Activated CD4-positive, alpha-beta T cell treated with anti-CD3 and anti-CD28 coated beads for 4 hours (primary cell): ENCODE results near the gene FOXJ3.

Experiments used
- DNase-seq, 2 donors: peaks; one replicate each; pipeline ENCODE4 v3.0.0-alpha.2; 2020

FOXJ3 gene

DNA sequence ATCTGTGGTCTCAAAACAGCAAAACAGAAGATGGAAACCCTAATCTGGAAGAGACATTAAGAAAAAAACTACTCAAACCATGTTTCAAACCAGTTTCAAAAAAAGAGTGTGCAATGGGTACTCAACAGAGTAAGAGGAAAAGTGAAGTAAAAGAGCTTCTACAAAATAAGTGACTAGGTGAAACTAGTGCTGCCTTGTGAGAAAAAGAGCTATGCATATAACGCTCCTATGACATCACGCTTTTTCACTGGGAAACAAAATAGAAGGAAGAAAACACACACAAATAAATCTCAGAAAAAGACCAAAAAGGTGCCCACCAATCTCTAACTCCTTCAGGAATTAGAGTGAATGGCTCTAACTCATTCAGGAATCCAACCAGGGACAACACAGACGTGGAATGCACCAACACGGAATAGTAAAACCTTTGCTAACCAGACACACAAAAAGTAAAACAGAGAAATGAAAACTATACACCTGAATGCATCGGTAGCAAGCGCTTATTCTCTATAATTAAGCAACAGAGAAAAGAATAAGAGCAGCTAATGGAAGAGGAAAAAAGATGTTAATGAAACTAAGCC, 1.3 kb downstream of the FOXJ3 start:
- no peak for DNase-seq

DNA sequence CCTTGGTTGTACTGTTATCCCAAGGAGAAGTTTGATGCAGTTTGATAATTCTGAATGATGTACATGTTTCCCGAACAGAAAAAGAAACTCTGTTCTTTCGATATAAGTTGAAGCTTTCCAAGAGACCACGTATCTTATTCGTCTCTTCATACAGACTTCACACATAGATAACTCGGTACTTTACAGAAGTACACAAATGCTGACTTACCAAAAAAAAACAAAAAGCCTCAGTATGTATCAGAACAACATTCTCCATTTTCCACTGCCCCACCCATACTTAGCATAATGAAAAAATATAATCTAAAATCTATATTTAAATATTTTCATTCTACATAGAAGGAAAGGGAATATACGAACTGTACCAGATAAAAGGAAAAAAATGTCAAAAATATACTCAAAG, 2.2 kb downstream of the FOXJ3 start:
- DNase-seq = no peak

DNA sequence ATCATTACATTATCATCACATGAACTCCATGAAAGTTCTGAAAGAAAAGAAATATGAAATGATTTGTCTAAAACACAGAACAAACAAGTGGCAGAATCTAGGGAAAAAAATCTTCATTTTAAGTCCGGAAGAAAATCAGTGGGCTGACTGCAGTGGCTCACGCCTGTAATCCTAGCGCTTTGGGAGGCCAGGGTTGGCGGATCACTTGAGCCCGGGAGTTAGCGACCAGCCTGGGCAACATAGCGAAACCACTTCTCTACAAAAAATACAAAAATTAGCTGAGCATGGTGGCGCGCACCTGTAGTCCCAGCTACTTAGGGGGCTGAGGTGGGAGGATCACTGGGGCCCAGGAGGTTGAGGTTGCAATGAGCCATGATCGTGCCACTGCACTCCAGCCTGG, 4.8 kb downstream of the FOXJ3 start:
- no peak for DNase-seq

DNA sequence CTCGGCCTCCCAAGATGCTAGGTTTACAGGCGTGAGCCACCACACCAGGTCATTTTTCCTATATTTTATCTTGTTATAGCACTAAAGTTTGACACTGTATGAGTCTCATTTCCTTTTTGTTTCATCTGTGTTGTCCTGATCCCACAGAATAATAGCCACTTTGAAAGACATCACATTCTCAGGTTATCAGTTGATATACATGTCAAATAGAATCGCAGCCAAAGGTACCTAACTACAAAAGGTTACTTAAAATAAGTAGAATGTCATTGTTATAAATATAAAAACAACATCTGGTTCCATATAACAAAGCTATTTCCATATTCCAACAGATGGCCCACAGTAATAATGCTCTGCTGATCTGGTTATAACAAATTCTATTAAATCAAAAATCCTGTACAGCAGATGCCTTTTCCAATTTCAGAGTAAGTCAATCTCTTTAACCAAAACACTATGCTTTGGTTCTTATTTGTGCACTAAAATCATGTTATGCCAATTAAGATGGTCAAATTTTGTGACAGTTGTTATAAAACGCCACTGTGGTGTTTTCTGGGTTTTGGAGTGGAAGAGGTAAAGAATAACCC, 6.0 kb downstream of the FOXJ3 start:
- DNase-seq = no peak

DNA sequence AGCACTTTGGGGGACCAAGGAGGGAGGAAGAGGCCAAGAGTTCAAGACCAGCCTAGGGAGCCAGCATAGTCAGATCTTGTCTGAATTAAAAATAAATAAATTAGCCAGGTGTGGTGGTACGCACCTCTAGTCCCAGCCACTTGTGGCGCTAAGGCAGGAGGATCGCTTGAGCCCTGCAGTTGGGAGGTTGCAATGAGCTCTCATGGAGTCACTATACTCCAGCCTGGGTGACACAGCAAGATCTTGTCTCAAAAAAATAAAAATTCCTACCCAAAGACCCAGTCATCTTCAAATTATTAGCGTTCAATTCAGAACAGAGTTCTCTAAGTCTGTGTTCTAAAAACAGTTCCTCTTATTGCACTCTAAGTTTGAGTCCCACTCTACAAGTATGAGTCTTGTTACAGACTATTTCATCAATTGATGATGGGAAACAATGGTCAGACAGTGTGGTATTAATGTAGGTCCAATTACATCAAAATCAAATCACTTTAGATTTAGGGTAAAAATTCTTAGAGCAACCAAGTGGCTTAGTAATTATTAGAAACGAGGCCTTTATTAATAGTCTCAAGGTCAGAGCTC, 6.9 kb downstream of the FOXJ3 start:
- DNase-seq = no peak

DNA sequence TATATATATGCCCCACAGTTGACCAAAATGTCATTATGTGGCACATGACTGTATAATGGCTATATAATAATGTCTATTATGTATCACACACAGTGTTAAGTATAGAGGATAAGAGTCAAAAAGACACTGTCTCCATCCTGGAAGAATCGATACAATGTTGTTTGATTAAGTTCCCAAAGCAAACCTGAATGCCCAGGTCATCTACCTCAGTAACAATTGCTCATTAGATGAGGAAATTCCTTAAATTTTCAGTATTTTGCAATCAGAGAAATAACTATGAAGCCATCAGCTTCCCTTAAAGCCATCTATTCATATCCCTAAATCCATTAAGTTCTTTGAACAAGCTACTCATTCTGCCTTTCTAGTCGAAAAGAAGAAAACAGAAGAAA, 10.0 kb downstream of the FOXJ3 start:
- no peak for DNase-seq

DNA sequence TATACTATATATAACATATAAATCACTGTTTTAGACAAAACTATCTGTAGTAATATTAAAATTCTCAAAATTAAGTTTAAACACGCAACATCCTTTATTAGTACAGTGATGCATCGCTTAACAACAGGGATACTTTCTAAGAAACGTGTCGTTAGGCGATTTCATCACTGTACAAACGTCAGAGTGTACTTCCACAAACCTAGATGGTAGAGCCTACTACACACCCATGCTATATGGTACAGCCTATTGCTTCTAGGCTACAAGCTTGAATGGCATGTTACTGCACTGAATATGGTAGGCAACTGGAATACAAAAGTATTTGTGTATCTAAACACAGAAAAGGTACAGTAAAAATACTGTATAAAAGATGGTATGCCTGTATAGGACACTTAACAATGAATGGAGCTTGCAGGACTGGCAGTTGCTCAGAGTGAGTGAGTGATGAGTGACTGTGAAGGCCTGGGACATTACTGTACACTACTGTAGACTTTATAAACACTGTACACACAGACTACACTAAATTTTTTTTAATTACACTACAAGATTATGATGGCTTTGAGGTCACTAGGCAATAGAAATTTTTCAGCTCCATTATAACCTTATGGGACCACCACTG, 10.5 kb downstream of the FOXJ3 start:
- DNase-seq = no peak

DNA sequence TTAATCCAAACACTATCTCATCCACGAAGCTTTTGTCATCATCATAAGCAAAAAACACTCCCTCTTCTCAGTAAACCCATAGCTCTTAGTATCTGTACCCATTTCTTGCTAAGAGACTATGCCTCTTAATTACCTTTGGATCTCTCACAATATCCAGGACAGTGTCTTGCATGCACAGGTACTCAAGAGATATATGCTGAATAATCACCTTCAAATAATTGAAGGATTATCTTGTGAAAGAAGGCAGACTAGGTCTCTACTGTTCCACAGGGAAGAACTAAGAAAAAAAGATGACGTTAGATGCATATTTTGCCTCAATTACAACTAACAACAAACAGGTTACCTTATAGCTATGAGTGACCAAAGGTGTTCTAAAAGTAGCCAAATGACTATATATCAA, 11.5 kb downstream of the FOXJ3 start:
- DNase-seq = no peak

DNA sequence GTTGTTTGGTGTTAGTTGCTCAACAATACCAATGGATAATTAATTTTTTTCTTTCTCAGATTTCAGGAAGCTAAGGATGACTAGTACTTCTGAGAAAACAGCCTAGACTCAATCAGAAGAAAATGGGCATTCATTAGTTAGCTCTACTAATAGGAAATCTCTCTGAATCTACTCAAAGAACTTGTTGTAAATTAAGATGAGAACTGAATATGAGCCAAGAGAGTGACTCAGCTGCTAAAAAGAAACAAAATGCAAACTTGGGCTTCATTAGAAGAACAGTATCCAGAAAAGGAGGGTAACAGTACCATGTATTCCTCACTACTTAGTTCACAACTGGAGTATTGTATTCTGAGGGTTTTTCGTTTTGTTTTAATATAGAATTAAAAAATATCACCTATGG, 12.5 kb downstream of the FOXJ3 start:
- no peak for DNase-seq

DNA sequence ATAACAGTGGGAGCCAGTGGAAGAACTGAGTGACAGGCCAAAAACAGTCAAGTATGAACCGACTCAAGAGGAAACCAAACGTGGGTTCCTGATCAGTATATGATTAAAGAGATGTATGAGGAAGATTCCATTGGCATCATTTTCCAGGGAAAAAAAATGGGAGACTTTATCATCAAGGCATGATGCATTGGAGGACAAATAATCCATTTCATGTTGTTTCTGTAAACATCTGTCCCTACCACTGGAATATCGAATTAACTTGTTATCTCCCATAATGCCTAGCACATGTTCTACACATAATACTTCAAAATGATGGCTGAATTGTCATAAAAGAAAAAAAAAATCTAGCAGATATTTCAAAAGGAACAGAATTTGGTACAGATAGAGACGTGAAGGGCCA, 13.3 kb downstream of the FOXJ3 start:
- DNase-seq = no peak

DNA sequence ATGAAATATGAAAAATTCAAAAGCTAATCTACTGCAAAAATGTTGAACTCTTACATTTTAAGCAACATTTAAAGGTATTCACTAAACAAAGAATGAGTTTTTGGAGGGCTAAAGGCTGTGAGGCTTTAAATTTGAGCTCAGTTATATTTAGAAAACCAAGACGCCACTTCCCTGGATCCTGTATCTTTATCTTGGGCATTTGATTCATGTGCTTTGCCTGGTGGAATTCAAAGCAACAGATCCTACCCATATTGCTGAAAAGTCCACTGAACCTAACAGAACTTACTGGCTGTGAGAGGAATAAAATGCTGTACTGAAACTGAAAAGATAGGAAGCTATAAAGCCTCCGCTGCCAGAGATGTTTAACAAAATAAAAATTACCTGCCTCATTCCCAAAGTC, 14.3 kb downstream of the FOXJ3 start:
- DNase-seq = no peak

DNA sequence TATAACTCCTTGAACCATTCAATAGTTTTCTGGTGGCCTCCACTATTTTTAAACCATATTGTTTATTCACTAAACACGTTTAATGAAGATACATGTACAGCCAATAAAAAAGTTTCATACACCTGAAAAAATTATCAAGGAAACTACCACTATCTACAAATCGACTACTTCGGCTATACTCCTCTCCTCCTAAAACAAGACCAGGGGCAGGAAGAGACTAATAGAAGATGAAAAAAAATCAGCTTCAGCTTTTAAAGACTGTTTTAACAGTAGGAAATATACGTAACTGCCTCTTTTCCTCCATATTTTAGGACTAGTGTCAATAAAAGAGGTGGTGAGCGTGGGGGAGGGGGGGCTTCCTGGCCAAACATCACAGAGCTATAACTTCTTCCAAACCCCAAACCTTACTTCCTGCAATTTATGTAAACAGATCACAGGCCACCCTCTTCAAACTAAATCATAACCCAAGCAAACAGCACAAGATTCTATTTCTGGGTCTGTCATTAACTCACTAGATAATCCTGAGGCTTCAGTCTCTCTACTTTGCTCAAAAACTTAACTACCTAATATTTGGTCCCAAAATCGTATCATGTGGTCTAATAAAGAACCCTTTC, 15.1 kb downstream of the FOXJ3 start:
- peak in 1 of 2 donors; percentile 27 for DNase-seq

DNA sequence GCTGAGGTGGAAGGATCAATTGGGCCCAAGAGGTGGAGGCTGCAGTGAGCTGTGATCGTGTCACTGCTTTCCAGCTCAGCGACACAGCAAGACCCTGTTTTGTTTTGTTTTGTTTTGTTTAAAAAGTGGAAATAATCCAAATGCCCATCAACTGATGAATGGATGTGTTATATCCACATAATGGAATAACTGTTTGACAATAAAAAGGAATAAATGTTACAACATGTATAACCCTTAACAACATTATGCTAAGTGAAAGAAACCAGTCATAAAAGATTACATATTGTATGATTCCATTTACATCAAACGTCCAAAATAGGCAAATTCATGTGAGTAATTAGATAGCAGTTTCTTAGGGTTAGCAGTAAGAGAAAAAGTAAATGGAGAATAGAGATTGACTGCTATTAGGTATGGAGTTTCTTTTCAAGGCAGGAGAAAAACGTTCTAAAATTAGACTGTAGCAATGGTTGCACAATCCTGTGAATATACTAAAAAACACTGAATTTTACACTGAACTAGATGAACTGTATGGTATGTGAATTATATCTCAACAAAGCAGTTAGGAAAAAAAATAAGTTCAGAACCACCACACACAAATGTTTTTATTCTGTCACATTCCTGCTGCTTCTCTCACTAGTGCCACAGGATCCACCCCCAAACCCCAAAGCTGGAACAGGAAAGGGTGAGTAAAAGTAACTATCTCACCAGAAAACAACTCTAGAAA, 15.7 kb downstream of the FOXJ3 start:
- no peak for DNase-seq

DNA sequence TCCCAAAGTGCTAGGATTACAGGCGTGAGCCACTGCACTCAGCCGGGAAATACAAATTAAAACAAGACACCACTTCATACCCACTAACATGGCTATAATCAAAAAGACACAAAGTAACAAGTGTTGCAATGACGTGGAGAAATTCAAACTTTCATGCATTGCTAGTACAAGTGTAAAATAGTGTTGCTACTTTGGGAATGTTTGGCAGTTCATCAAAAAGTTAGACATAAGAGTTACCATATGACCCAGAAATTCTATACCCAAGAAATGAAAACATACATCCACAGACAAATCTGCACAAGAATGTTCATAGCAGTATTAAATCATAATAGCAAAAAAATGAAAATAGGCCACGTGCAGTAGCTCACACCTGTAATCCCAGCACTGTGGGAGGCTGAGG, 16.4 kb downstream of the FOXJ3 start:
- DNase-seq = no peak

DNA sequence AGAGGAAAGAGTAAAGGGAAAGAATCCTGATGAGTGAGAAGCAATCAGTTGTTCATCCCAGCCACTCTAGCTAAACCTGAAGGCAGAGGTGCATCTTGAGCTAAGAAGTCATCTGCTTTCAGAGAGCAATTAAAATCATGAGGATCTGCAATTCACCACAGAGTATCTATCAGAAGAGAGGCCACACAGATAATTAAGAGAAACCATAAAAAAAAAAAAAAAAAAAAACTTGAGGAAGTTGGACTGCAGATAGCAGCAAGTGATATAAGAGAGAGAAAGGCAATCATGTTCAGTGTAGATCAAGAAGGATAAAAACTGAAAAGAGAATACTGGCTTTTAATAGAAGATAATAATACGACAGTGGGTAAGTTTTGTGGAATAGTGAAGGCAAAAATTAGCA, 17.7 kb downstream of the FOXJ3 start:
- no peak for DNase-seq

DNA sequence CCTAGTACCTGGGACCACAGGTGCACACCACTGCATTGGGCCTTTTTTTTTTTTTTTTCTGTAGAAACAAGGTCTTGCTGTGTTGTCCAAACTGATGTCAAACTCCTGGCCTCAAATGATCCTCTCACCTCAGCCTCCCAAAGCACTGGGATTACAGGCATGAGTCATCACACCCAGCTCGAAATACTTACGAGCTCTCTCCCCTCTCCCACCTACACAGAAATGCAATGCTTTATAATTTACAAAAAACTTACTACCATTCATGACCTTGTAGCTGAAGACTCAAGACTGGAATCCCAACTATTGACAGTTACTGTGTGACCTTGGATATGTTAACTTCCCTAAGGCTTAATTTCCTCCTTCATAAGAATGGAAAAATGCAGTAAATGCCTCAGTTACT, 18.7 kb downstream of the FOXJ3 start:
- DNase-seq = no peak

DNA sequence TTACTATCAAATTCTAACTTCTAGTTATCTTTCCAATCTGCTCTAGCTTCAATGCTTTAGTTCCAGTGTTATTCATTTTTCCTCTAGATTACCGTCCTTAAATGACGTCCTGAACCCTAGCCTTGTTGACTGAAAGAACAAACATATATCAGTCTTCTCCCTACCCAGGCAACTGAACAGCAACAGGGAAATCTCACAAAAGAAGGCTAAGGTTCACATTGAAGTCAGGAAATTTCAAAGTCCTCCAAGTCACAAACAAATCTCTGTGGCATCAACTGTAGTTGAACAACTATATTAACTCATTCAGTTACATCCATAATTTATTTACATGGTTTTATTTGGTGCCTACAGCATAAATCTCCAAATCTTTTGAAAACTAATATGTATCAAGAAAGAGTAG, 19.5 kb downstream of the FOXJ3 start:
- DNase-seq = no peak

DNA sequence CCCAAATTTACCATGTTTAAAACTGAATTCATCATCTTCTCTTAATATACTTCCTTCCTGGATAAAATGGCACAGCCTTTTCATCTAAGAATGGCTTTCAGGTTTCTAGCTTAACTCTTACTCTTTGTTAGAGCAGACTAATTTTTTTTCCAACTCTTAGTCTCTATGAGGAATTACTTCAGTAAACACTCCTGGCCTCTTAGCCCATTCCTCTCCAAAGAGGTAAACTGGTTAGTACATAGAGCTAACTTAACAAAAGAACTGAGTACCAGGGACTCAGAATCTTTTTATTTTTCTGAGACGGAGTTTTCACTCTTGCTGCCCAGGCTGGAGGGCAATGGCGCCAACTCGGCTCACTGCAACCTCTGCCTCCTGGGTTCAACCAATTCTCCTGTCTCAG, 21.1 kb downstream of the FOXJ3 start:
- DNase-seq = no peak

DNA sequence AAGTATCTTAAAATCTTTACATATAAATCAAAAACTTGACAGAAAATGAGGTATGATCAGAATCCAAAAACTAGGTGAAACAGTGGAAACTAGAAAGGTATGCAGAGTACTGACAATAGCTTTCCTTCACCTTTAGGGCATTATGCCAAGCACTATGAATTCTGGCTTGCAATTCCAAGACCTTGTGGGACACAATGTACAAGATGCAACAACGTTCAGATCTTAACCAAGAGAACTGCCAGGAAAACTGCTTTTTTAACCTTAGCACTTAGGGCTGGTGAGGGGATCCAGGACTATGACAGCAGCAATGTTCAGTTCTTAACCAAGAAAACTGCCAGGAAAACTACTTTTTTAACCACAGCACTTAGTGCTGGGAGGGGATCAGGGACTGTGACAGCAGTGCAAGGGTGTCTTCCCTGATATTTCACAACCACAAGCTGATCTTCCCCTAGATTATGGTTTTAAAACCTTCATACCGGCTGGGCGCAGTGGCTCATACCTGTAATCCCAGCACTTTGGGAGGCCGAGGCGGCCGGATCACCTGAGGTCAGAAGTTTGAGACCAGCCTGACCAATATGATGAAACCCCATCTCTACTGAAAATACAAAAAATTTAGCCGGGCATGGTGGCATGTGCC, 22.3 kb downstream of the FOXJ3 start:
- no peak for DNase-seq

DNA sequence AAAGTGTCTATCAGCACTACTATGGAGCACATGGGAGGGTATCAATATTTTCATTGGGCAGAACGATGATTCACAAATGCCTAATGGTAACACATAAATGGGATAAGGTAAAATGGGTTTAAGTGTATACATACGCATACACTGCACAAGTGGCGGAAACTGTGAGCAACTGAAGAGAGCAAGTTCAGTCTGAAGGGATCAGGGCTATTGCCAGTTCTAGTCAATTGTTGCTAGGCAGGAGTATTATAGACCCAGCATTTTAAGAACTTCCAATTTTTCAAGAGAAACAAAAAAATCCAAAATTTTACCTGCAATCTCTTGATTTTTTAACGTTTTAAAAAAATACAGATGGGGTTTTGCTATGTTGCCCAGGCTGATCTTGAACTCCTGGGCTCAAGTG, 23.1 kb downstream of the FOXJ3 start:
- no peak for DNase-seq

DNA sequence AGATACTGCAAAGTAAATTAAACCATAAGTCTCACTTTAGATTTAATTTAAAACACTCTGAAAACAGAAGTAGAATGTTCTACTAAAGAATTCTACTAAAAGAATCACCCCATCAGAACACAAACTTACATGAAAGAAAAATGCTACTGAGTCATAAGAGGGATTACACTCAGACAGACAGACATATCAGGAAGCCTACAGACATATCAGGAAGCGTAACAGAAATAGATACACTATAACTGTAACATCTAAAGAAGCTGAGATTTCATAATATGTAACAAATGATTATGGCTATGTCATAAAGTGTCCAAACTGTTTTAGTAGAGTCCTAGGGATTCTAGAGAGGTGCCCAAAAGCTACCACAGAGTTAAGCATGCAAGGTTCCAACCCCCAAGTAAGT, 23.9 kb downstream of the FOXJ3 start:
- no peak for DNase-seq

DNA sequence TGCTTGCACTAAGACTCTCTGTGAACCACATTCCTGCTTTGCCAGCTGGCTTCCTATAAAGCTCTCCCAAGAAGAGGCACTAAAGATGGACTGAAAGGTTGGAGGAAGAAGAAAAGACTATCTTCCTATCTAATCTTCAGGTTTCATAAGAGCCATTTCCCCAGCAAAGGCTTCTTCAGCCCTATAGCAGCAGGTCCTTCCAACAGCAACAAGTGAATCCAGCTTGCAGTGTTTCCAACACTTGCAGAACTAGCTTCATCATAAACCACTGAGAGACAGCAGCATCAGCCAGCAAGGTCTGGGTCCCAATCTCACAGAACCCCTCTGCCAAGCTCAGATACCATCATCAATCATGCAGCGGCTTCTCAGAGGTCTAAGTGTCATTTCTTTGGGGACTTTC, 28.1 kb downstream of the FOXJ3 start:
- no peak for DNase-seq

DNA sequence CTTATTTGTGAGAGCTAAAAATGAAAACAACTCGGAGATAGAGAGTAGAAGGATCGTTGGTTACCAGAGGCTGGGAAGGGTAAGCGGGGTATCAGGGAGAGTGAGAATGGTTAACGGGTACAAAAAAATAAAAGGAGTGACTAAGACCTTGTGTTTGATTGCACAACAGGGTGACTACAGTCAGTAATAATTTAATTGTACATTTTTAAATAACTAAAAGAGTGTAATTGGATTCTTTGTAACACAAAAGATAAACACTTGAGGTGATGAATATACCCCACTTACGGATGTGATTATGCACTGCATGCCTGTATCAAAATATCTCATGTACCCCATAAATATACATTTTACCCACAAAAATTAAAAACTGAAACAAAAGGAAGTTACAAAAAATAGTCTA, 29.4 kb downstream of the FOXJ3 start:
- no peak for DNase-seq
